Upper lobe of left lung (tissue), 4 donors: ENCODE results near the gene SSBP3.

Experiments
- EP300 ChIP-seq, 4 donors: sonication (generic); formaldehyde crosslinking; IDR thresholded peaks; one replicate each; pipeline ENCODE4 v1.5.1; 2017; ENCODE audit warnings: antibody characterized with exemption in 4 of 4, control low read depth in 2 of 4
- POLR2AphosphoS5 ChIP-seq, 2 donors: sonication (generic); formaldehyde crosslinking; IDR thresholded peaks; one replicate each; pipeline ENCODE4 v1.5.1; 2017; ENCODE audit warnings: antibody characterized with exemption in 2 of 2

DNA sequence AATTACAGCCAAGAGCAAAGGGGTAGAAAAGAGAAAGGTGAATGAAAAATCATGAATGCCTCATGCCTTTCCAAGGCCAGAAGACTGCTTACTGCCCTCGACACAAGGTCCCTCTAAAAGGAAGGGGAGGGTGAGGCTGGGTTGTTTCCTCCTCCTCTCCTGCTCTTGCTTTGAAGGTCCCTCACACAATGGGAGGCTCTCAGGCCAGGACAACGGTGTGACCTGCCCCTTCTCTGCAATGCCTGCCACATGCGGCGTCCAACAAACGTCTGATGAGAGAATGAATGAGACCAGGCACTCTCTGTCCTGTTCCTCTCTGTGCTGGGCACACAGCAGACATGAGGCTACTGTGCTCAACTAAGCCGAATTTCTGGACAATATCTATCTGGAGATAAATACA, 51.3 kb downstream of the SSBP3 start:
- TF ChIP-seq EP300 (IDR thresholded peaks at IDR 0.05), result no peak
- no peak for TF ChIP-seq POLR2AphosphoS5 (IDR thresholded peaks at IDR 0.05)
